Ovary (tissue), 9 donors: ENCODE data around the gene SLC41A3. TPM values are rescaled to one million over a fixed set of nuclear protein-coding genes. Genes with fewer than 3 reads are reported as not detected.

Experiments
- DNase-seq, 5 donors: peaks; one replicate each; pipeline ENCODE4 v3.0.0-alpha.2; 2019 to 2020
- H3K27ac ChIP-seq, 2 donors: fragments of 200-600 bp; one replicate each; pipeline versions ENCODE4 v1.5.1 to v1.8.0; 2019 to 2022
- H3K27me3 ChIP-seq: fragments of 200-600 bp; one replicate; pipeline ENCODE4 v1.8.0; 2022
- H3K36me3 ChIP-seq: fragments of 200-600 bp; sonication (generic); one replicate; pipeline ENCODE4 v1.5.1; 2019
- H3K4me1 ChIP-seq: one replicate; pipeline ENCODE4 v1.8.1; 2013; ENCODE audit warnings: mild to moderate bottlenecking, moderate library complexity; ENCODE audit not compliant: insufficient read depth
- H3K4me3 ChIP-seq: fragments of 200-600 bp; sonication (generic); one replicate; pipeline ENCODE4 v1.5.1; 2017
- H3K9me3 ChIP-seq, 2 donors: fragments of 200-600 bp in 1 of 2; sonication (generic) in 1 of 2; one replicate each; pipeline versions ENCODE4 v1.5.1 to v1.8.1; 2013 to 2019; ENCODE audit warnings: mild to moderate bottlenecking in 1 of 2, moderate library complexity in 1 of 2
- CTCF ChIP-seq, 3 donors: fragments of 450-650 bp in 2 of 3; fragments of 200-600 bp in 1 of 3; IDR thresholded peaks; one replicate each; pipeline versions ENCODE4 v1.5.1 to v1.8.0; 2016 to 2022; ENCODE audit warnings: antibody characterized with exemption in 3 of 3, mild to moderate bottlenecking in 1 of 3
- EP300 ChIP-seq: sonication (generic); formaldehyde crosslinking; IDR thresholded peaks from one replicate; pipeline ENCODE4 v1.6.1; 2017; ENCODE audit warnings: antibody characterized with exemption
- POLR2A ChIP-seq: fragments of 450-650 bp; IDR thresholded peaks from one replicate; pipeline ENCODE4 v1.6.1; 2017; ENCODE audit warnings: antibody characterized with exemption, mild to moderate bottlenecking, moderate library complexity
- WGBS, 3 donors: extraction: QIAGEN DNeasy Blood & Tissue Kit in 1 of 3; methylation state at CpG; one replicate each; pipeline versions ENCODE4 v1.1.5 to v1.1.7; 2013 to 2017; 5-methylcytosine and 5-hydroxymethylcytosine counted together
- intact Hi-C, 4 donors: fragments of 100-400 bp; cut with DNase I; formaldehyde crosslinking; loops; one replicate each; pipeline versions ENCODE4 v1.11.0 to v1.15.1; 2022 to 2023
- polyA plus RNA-seq, 2 donors: library from polyadenylated mRNA; stranded (reverse); fragments of 200-250 nt in 1 of 2; fragments of 350-450 nt in 1 of 2; fragmentation: Illumina TruSeq in 1 of 2; extraction: RNeasy Lipid Tissue Mini Kit (QIAGEN cat#74804) in 1 of 2; gene quantifications; one replicate each; pipeline ENCODE4 v1.2.3, GENCODE V29; 2013 to 2014
- total RNA-seq, 7 donors: library from RNA; depleted of rRNA in 2 of 7; stranded (reverse); fragments of >200 nt in 2 of 7; fragmentation: NEBNext Ultra II Directional in 3 of 7; extraction: Animal tissue kit (Norgen Biotek cat#: 25700) in 3 of 7; gene quantifications; one replicate each; pipeline versions ENCODE4 v1.1.0 to v1.2.4, GENCODE V29; 2016 to 2023
- donor health status: DM: no; HTN: no; CAD: no; lungs with moderate emphysema.
- donor health status: DM: no; HTN: no; CAD: no.
- donor health status: Bipolar disorder and iron deficiency.
- donor health status: DM: yes; HTN: yes; CAD: no.
- donor health status: DM: no; HTN: no; CAD: no.
- donor health status: DM: yes; HTN: yes; CAD: no.

SLC41A3 gene
- total and polyA plus RNA-seq, 9 donors: 58.1 to 107 (median 77.7) TPM

GRCh38 chr3:126083511-126083912 lies 412 bp downstream of the SLC41A3 start:
- Histone ChIP-seq H3K9me3 (no peaks in the 10 kb centered on the region), H3K27me3 (no peaks in the 10 kb centered on the region), H3K4me3 (peak overlapping the region; percentile 88), H3K4me1 (peaks cover 8% of the 10 kb centered on the region), H3K36me3 (no peaks in the 10 kb centered on the region), H3K27ac (peak overlapping the region; percentile 42 to 89)
- WGBS, 3 donors: 0 to 1% (median 0%) methylated on average over 13 to 30 of the region's 30 CpGs
- peak in 4 of 5 donors; percentile 40 to 69 (median 61) for DNase-seq
- intact Hi-C loops: no loop called here
- TF ChIP-seq EP300: no peak
- TF ChIP-seq POLR2A: no peak
- TF ChIP-seq CTCF (IDR thresholded peaks at IDR 0.05): no peak

- DNase-seq: no peak
- no peak for TF ChIP-seq EP300
- TF ChIP-seq CTCF (IDR thresholded peaks at IDR 0.05): no peak
- TF ChIP-seq POLR2A: no peak
- peak overlapping the region; percentile 88 for H3K4me3 ChIP-seq
- no peaks in the 10 kb centered on the region for H3K36me3 ChIP-seq
- H3K27me3 ChIP-seq: no peaks in the 10 kb centered on the region
- H3K9me3 ChIP-seq: no peaks in the 10 kb centered on the region
- H3K4me1 ChIP-seq: peaks cover 8% of the 10 kb centered on the region
- H3K27ac ChIP-seq: peak overlapping the region in 1 of 2 donors; percentile 89
- 15 to 22% (median 19%) methylated on average over 3 of the region's 3 CpGs for WGBS, 3 donors
- intact Hi-C loops: no loop called here
These were observed 832 bp downstream of the SLC41A3 start for GRCh38 chr3:126083138-126083445.

- no peak overlapping the region for H3K27ac ChIP-seq
These were observed 1.4 kb downstream of the SLC41A3 start for GRCh38 chr3:126082362-126083137.

GRCh38 chr3:126081618-126082361 lies 2.1 kb downstream of the SLC41A3 start:
- no peak overlapping the region for H3K4me3 ChIP-seq
- H3K9me3 ChIP-seq: no peaks in the 10 kb centered on the region
- intact Hi-C loops: no loop called here
- peaks cover 8% of the 10 kb centered on the region for H3K4me1 ChIP-seq
- H3K27ac ChIP-seq: no peak overlapping the region
- H3K27me3 ChIP-seq: no peaks in the 10 kb centered on the region
- peaks cover 3% of the 10 kb centered on the region for H3K36me3 ChIP-seq
- no peak for DNase-seq
- no peak for TF ChIP-seq CTCF (IDR thresholded peaks at IDR 0.05)
- no peak for TF ChIP-seq EP300
- no peak for TF ChIP-seq POLR2A
- WGBS, 3 donors: 69 to 82% (median 81%) methylated on average over 3 to 9 of the region's 9 CpGs

More at GRCh38 chr3:126082362-126083137, 1.4 kb downstream of the SLC41A3 start:
- 88 to 97% (median 93%) methylated on average over 15 of the region's 15 CpGs for WGBS, 3 donors
- peaks cover 8% of the 10 kb centered on the region for H3K4me1 ChIP-seq
- no peak for DNase-seq
- no peaks in the 10 kb centered on the region for H3K27me3 ChIP-seq
- intact Hi-C loops: no loop called here
- H3K36me3 ChIP-seq: no peaks in the 10 kb centered on the region
- H3K9me3 ChIP-seq: no peaks in the 10 kb centered on the region
- H3K4me3 ChIP-seq: no peak overlapping the region
- TF ChIP-seq POLR2A: no peak

GRCh38 chr3:126080970-126081369 lies 3.0 kb downstream of the SLC41A3 start:
- Histone ChIP-seq H3K27me3 (no peaks in the 10 kb centered on the region), H3K4me1 (peaks cover 8% of the 10 kb centered on the region), H3K36me3 (peaks cover 3% of the 10 kb centered on the region), H3K9me3 (no peaks in the 10 kb centered on the region), H3K4me3 (no peak overlapping the region), H3K27ac (no peak overlapping the region)
- DNase-seq: no peak
- intact Hi-C loops: no loop called here
- no peak for TF ChIP-seq POLR2A
- no peak for TF ChIP-seq EP300
- TF ChIP-seq CTCF (IDR thresholded peaks at IDR 0.05): no peak
- WGBS, 3 donors: 75 to 97% (median 93%) methylated on average over 5 of the region's 5 CpGs
